NB4 (cell line): ENCODE measurements around the gene ADAMTSL3.

Experiments
- CTCF ChIP-seq: IDR thresholded peaks from one replicate; pipeline ENCODE4 v1.5.1; 2012; ENCODE audit warnings: low read depth, low read length
- MYC ChIP-seq: IDR thresholded peaks from 2 replicates; pipeline ENCODE4 v1.6.1; 2011; ENCODE audit warnings: low read depth, low read length
- POLR2A ChIP-seq: IDR thresholded peaks from 2 replicates; pipeline ENCODE4 v1.6.1; 2011; ENCODE audit warnings: mild to moderate bottlenecking; ENCODE audit not compliant: insufficient read length; ENCODE audit errors: extremely low read depth

- TF ChIP-seq CTCF (no peak), POLR2A (no peak), MYC (no peak)
Observed at GRCh38 chr15:83631534-83631933, 22.4 kb upstream of the ADAMTSL3 start.
